HepG2 (cell line): ENCODE results near the gene KRTAP1-1.
"Not testable (repeated sequence)": the region's sequence is repeated elsewhere in the genome, so short reads cannot be mapped to it uniquely, and the experiment has no call there.

Source experiments
- BCL6 ChIP-seq: IDR thresholded peaks from 2 replicates; pipeline ENCODE4 v1.6.1; 2016; ENCODE audit warnings: missing genetic modification reagents, missing compliant biosample characterization
- BRCA1 ChIP-seq: sonication (generic); formaldehyde crosslinking; IDR thresholded peaks from 2 replicates; pipeline ENCODE4 v1.4.0; 2020; ENCODE audit warnings: missing genetic modification reagents
- CCDC6 ChIP-seq: sonication (generic); formaldehyde crosslinking; IDR thresholded peaks from 2 replicates; pipeline ENCODE4 v1.8.1; 2022; ENCODE audit warnings: mild to moderate bottlenecking, missing genetic modification reagents, moderate library complexity
- EP300 ChIP-seq, 3 experiments: sonication (generic) in 1 of 3; formaldehyde crosslinking in 1 of 3; IDR thresholded peaks; 2 replicates each; pipeline versions ENCODE4 v1.5.1 to v1.6.1; 2011 to 2020; ENCODE audit warnings: low read depth in 2 of 3, low read length in 2 of 3, borderline replicate concordance in 1 of 3, improper control_type of control experiment in 1 of 3, mild to moderate bottlenecking in 1 of 3, missing genetic modification reagents in 1 of 3, moderate library complexity in 1 of 3
- ESRRA ChIP-seq: sonication (generic); formaldehyde crosslinking; IDR thresholded peaks from 2 replicates; pipeline ENCODE4 v1.5.1; 2020; ENCODE audit warnings: mild to moderate bottlenecking, low read depth, missing genetic modification reagents
- NR3C1 ChIP-seq: sonication (generic); formaldehyde crosslinking; IDR thresholded peaks from 2 replicates; pipeline ENCODE4 v1.4.0; 2020; ENCODE audit warnings: missing genetic modification reagents
- POLR2A ChIP-seq, 2 experiments: IDR thresholded peaks; 2 replicates each; pipeline ENCODE4 v1.6.1; 2011; ENCODE audit warnings: low read depth in 2 of 2, low read length in 2 of 2, mild to moderate bottlenecking in 1 of 2, moderate library complexity in 1 of 2; ENCODE audit not compliant: insufficient read depth in 1 of 2
- SIX4 ChIP-seq: sonication (generic); formaldehyde crosslinking; IDR thresholded peaks from 2 replicates; pipeline ENCODE4 v1.4.0; 2020; ENCODE audit warnings: missing genetic modification reagents
- ZNF180 ChIP-seq: sonication (generic); formaldehyde crosslinking; IDR thresholded peaks from 2 replicates; pipeline ENCODE4 v1.4.0; 2020; ENCODE audit warnings: low read depth, missing genetic modification reagents, borderline replicate concordance
- ZNF333 ChIP-seq: sonication (generic); formaldehyde crosslinking; IDR thresholded peaks from 2 replicates; pipeline ENCODE4 v1.4.0; 2020; ENCODE audit warnings: mild to moderate bottlenecking, missing genetic modification reagents, borderline replicate concordance
- ZNF354B ChIP-seq: sonication (generic); formaldehyde crosslinking; IDR thresholded peaks from 2 replicates; pipeline ENCODE4 v1.8.0; 2022; ENCODE audit warnings: mild to moderate bottlenecking, missing genetic modification reagents
- ZNF607 ChIP-seq: sonication (generic); formaldehyde crosslinking; IDR thresholded peaks from 2 replicates; pipeline ENCODE4 v1.5.1; 2020; ENCODE audit warnings: missing genetic modification reagents, mild to moderate bottlenecking, borderline replicate concordance
- ZNF678 ChIP-seq: sonication (generic); formaldehyde crosslinking; IDR thresholded peaks from 2 replicates; pipeline ENCODE4 v1.4.0; 2020; ENCODE audit warnings: mild to moderate bottlenecking, missing genetic modification reagents
- TF ChIP-seq, protein P1 (sequence below): sonication (generic); formaldehyde crosslinking; conservative IDR thresholded peaks from 2 replicates; pipeline ENCODE4 v1.4.0; 2020; ENCODE audit warnings: missing genetic modification reagents

DNA sequence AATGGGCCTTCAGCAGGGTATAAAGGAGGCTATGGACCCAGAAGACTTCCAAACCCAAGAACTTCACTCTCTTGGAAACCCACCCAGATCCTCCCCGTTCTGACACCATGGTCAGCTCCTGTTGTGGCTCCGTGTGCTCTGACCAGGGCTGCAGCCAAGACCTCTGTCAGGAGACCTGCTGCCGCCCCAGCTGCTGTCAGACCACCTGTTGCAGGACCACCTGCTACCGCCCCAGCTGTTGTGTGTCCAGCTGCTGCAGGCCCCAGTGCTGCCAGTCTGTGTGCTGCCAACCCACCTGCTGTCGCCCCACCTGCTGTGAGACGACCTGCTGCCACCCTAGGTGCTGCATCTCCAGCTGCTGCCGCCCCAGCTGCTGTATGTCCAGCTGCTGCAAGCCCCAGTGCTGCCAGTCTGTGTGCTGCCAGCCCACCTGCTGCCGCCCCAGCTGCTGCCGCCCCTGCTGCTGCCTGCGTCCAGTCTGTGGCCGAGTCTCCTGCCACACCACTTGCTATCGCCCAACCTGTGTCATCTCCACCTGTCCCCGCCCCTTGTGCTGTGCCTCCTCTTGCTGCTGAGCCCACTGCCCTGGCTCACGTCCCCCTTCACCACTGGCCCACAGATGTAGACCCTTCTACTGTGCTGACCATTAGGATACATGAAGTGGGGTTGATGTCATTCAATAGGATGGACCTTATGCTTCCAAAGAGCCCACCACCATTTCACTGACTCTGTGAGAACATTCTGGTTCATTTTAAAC is 43.0 kb upstream of the KRTAP1-1 start, which contains the start of gene KRTAP4-7:
- not testable (repeated sequence) for TF ChIP-seq BCL6 (CRISPR knock-in tag); POLR2A (IDR thresholded peaks at IDR 0.05; ENCODE audit: insufficient read depth in 1 of 2, low read depth in 2 of 2, low read length in 2 of 2); ZNF333 (CRISPR knock-in tag); SIX4 (CRISPR knock-in tag); ZNF607; ZNF180 (CRISPR knock-in tag); ESRRA (CRISPR knock-in tag); CCDC6; NR3C1 (CRISPR knock-in tag); EP300 (IDR thresholded peaks at IDR 0.05; ENCODE audit: low read depth in 2 of 2, low read length in 2 of 2); EP300 (CRISPR knock-in tag; IDR thresholded peaks at IDR 0.05; ENCODE audit: borderline replicate concordance); ZNF354B (CRISPR knock-in tag); BRCA1 (CRISPR knock-in tag); ZNF678 (CRISPR knock-in tag)
- TF ChIP-seq, protein P1, sequence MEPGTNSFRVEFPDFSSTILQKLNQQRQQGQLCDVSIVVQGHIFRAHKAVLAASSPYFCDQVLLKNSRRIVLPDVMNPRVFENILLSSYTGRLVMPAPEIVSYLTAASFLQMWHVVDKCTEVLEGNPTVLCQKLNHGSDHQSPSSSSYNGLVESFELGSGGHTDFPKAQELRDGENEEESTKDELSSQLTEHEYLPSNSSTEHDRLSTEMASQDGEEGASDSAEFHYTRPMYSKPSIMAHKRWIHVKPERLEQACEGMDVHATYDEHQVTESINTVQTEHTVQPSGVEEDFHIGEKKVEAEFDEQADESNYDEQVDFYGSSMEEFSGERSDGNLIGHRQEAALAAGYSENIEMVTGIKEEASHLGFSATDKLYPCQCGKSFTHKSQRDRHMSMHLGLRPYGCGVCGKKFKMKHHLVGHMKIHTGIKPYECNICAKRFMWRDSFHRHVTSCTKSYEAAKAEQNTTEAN (CRISPR knock-in tag): not testable (repeated sequence)
